Mesodermal cell (in vitro differentiated cells): ENCODE data around the gene RABL2A. TPM values are rescaled to one million over a fixed set of nuclear protein-coding genes. Genes with fewer than 3 reads are reported as not detected.
"Not testable (repeated sequence)": the region's sequence is repeated elsewhere in the genome, so short reads cannot be mapped to it uniquely, and the experiment has no call there.

Experiments used
- H3K27ac ChIP-seq: 2 replicates; pipeline ENCODE4 v1.7.0; 2013; ENCODE audit warnings: mild to moderate bottlenecking, low read depth, low read length, moderate library complexity; ENCODE audit not compliant: severe bottlenecking
- H3K36me3 ChIP-seq: 2 replicates; pipeline ENCODE4 v1.7.1; 2013; ENCODE audit warnings: mild to moderate bottlenecking, low read length, moderate library complexity; ENCODE audit not compliant: control insufficient read depth, insufficient read depth
- H3K4me1 ChIP-seq: one replicate; pipeline ENCODE4 v1.7.1; 2013; ENCODE audit warnings: mild to moderate bottlenecking, low read length; ENCODE audit not compliant: insufficient read depth, control insufficient read depth, poor library complexity, severe bottlenecking
- H3K4me3 ChIP-seq: 2 replicates; pipeline ENCODE4 v1.7.0; 2013; ENCODE audit warnings: low read length, control low read depth, mild to moderate bottlenecking; ENCODE audit not compliant: insufficient read depth, poor library complexity, severe bottlenecking; ENCODE audit errors: extremely low read depth
- H3K9me3 ChIP-seq: 2 replicates; pipeline ENCODE4 v1.7.1; 2013; ENCODE audit warnings: mild to moderate bottlenecking, low read length, moderate library complexity; ENCODE audit not compliant: control insufficient read depth
- WGBS, 2 experiments: methylation state at CpG; one replicate each; pipeline ENCODE4 v1.1.5; 2013; ENCODE audit warnings: missing lambda C conversion rate in 2 of 2; ENCODE audit not compliant: insufficient coverage in 2 of 2; 5-methylcytosine and 5-hydroxymethylcytosine counted together
- polyA plus RNA-seq, 2 experiments: library from polyadenylated mRNA; stranded (reverse); fragments of 50-300 nt; gene quantifications; one replicate each; pipeline ENCODE4 v1.2.3, GENCODE V29; 2013

The RABL2A gene
- polyA plus RNA-seq (2013, experiment 1 of 2), result 13.3 TPM
- 13.7 TPM for polyA plus RNA-seq (2013, experiment 2 of 2)

- not testable (repeated sequence) for H3K9me3 ChIP-seq, H3K36me3 ChIP-seq, H3K27ac ChIP-seq, H3K4me1 ChIP-seq
- 0% methylated on average over 1 to 13 of the region's 51 CpGs for WGBS, 2 experiments
- peak within 1 kb of the TSS; percentile 47 for H3K4me3 ChIP-seq
These were observed at the start of gene RABL2A for GRCh38 chr2:113626616-113627330. Gene RABL2A, plus strand, starts transcription at chr2:113627266. Its CDS starts 1,341 bp downstream, at chr2:113628607.

- no CpG with 5 or more reads among the region's 5 CpGs for WGBS, 2 experiments
- H3K4me1 ChIP-seq, H3K9me3 ChIP-seq, H3K36me3 ChIP-seq, H3K27ac ChIP-seq, H3K4me3 ChIP-seq: not testable (repeated sequence)
These were observed 48.6 kb upstream of the RABL2A start for GRCh38 chr2:113578508-113578907.

- WGBS, 2 experiments, result 100% methylated on average over 1 of the region's 3 CpGs
These were observed 44.6 kb upstream of the RABL2A start for GRCh38 chr2:113582473-113582872.

GRCh38 chr2:113583521-113584225 lies 43.4 kb upstream of the RABL2A start:
- 0 to 7% methylated on average over 31 to 39 of the region's 63 CpGs for WGBS, 2 experiments
- H3K36me3 ChIP-seq, H3K4me1 ChIP-seq, H3K9me3 ChIP-seq: not testable (repeated sequence)
- Histone ChIP-seq H3K4me3 (peak overlapping the region; percentile 60), H3K27ac (peak overlapping the region; percentile 80)

More at GRCh38 chr2:113582473-113582872, 44.6 kb upstream of the RABL2A start:
- H3K4me3 ChIP-seq, H3K36me3 ChIP-seq, H3K27ac ChIP-seq, H3K4me1 ChIP-seq, H3K9me3 ChIP-seq: not testable (repeated sequence)

GRCh38 chr2:113584311-113585092 lies 42.6 kb upstream of the RABL2A start:
- not testable (repeated sequence) for H3K9me3 ChIP-seq, H3K36me3 ChIP-seq, H3K27ac ChIP-seq, H3K4me1 ChIP-seq
- 33 to 43% methylated on average over 3 of the region's 47 CpGs for WGBS, 2 experiments
- H3K4me3 ChIP-seq, result peak overlapping the region; percentile 60

DNA sequence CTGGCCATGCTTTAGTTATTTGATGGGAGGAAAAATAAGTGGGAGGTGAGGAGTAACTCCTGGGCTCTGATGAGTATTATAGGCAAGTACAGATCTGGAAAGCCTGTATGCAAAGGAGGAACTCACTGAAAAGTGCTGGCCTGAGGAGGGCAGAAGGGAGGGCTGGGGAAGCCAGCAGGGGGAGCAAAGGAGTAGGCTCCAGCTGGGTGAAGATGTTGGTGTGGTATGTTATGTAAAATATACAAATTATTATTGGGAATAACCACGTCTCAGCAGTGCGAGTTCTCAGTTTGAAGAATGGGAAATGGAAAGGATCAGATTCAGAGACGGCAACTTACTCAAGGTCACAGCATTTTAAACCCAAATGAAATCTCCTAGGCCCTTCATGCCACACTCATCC lies 39.9 kb upstream of the RABL2A start:
- H3K36me3 ChIP-seq, H3K4me1 ChIP-seq, H3K27ac ChIP-seq, H3K9me3 ChIP-seq, H3K4me3 ChIP-seq: not testable (repeated sequence)
- no CpG with 5 or more reads among the region's 3 CpGs for WGBS, 2 experiments

- H3K9me3 ChIP-seq, H3K4me1 ChIP-seq: not testable (repeated sequence)
- 94% methylated on average over 2 to 3 of the region's 7 CpGs for WGBS, 2 experiments
These were observed 37.5 kb upstream of the RABL2A start for GRCh38 chr2:113589591-113589990.

GRCh38 chr2:113591926-113592325 lies 35.1 kb upstream of the RABL2A start:
- not testable (repeated sequence) for H3K9me3 ChIP-seq, H3K36me3 ChIP-seq, H3K4me1 ChIP-seq, H3K27ac ChIP-seq, H3K4me3 ChIP-seq
- no CpG with 5 or more reads among the region's 9 CpGs for WGBS, 2 experiments

More at GRCh38 chr2:113589591-113589990, 37.5 kb upstream of the RABL2A start:
- H3K4me3 ChIP-seq, H3K36me3 ChIP-seq, H3K27ac ChIP-seq: not testable (repeated sequence)

GRCh38 chr2:113593280-113593679 lies 33.8 kb upstream of the RABL2A start:
- H3K36me3 ChIP-seq, H3K27ac ChIP-seq, H3K4me1 ChIP-seq, H3K9me3 ChIP-seq, H3K4me3 ChIP-seq: not testable (repeated sequence)
- 100% methylated on average over 1 of the region's 6 CpGs; no CpG with 5 or more reads in 1 of the 2 experiments for WGBS, 2 experiments

GRCh38 chr2:113595725-113596124 lies 31.3 kb upstream of the RABL2A start:
- not testable (repeated sequence) for H3K4me1 ChIP-seq, H3K9me3 ChIP-seq, H3K36me3 ChIP-seq, H3K27ac ChIP-seq, H3K4me3 ChIP-seq
- WGBS, 2 experiments, result 86 to 95% methylated on average over 4 to 5 of the region's 10 CpGs
